Measurements from ENCODE around the gene KAT7. TPM values are rescaled to one million over a fixed set of nuclear protein-coding genes. Genes with fewer than 3 reads are reported as not detected.

KAT7 gene
- total and polyA plus RNA-seq, 2 of the 8 experiments (the other 6 are each of a cell fraction or from before 2014, with no cell fraction given): 90.9 to 139 TPM

GRCh38 chr17:49746791-49747490 is 41.5 kb upstream of the KAT7 start (continued):
- TF ChIP-seq FOSL1 (IDR thresholded peaks at IDR 0.05; ENCODE audit: insufficient read depth, low read depth, low read length) (no peak), ZNF274 (IDR thresholded peaks at IDR 0.05; ENCODE audit: borderline replicate concordance, extremely low read depth, low read length) (no peak), KDM1A (IDR thresholded peaks at IDR 0.05; ENCODE audit: borderline replicate concordance, low read length) (no peak), SAP30 (IDR thresholded peaks at IDR 0.05; ENCODE audit: insufficient read depth, insufficient replicate concordance, low read length) (no peak)

Measured in H1 (cell line).